GM12875 (cell line): ENCODE data around the gene HLA-DOB.
A peak's percentile ranks its signal among the peaks of the same experiment; 100 is the strongest.

ENCODE experiments used
- H3K4me3 ChIP-seq: one replicate; pipeline ENCODE4 v1.5.1; 2011; ENCODE audit warnings: low read depth, low read length, control low read depth
- TF ChIP-seq, protein P1 (sequence below): IDR thresholded peaks from 2 replicates; pipeline ENCODE4 v1.5.1; 2011; ENCODE audit warnings: low read depth, mild to moderate bottlenecking, control low read depth, inconsistent platforms, low read length, moderate library complexity, borderline replicate concordance; ENCODE audit not compliant: insufficient read depth

HLA-DOB gene

DNA sequence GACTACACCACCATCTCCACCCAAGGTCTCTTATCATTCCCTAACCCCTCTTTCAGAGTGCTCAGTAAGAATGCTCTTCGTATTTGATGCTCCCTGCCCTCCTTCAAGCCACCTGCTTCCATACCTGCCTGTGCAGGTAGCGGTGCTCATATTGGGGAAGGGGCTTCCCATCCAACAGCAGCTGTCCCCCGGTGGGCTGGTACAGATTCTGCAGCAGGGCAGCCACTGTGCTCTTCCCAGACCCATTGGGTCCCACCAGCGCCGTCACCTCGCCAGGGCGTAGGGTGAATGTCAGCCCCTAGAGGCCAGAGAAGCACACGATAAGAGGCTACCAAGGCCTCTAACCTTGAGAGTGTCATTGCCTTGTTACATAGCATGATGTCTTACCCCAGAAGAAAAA lies 31.0 kb upstream of the HLA-DOB start:
- H3K4me3 ChIP-seq, result no peak overlapping the region
- TF ChIP-seq, protein P1, sequence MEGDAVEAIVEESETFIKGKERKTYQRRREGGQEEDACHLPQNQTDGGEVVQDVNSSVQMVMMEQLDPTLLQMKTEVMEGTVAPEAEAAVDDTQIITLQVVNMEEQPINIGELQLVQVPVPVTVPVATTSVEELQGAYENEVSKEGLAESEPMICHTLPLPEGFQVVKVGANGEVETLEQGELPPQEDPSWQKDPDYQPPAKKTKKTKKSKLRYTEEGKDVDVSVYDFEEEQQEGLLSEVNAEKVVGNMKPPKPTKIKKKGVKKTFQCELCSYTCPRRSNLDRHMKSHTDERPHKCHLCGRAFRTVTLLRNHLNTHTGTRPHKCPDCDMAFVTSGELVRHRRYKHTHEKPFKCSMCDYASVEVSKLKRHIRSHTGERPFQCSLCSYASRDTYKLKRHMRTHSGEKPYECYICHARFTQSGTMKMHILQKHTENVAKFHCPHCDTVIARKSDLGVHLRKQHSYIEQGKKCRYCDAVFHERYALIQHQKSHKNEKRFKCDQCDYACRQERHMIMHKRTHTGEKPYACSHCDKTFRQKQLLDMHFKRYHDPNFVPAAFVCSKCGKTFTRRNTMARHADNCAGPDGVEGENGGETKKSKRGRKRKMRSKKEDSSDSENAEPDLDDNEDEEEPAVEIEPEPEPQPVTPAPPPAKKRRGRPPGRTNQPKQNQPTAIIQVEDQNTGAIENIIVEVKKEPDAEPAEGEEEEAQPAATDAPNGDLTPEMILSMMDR, result 0 out of 2 replicates have a peak, but pooled peaks have one; percentile 3

DNA sequence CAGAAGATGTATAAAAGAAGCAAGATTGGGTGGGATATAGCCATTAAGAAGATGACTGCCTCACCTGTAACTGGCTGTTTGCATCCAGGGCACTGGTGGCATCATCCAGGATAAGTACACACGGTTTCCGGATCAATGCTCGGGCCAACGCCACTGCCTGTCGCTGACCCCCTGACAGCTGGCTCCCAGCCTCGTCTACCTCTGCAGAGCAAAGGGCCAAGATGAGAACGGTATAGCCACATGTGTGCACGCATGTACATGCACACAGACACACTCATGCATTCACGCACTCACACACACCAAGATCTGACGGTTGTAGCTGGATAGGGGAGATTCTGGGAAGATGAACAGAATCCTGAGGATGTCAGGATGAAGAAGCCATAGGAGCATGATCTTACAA lies 30.2 kb upstream of the HLA-DOB start:
- TF ChIP-seq, protein P1, result no peak
- H3K4me3 ChIP-seq, result no peak overlapping the region

DNA sequence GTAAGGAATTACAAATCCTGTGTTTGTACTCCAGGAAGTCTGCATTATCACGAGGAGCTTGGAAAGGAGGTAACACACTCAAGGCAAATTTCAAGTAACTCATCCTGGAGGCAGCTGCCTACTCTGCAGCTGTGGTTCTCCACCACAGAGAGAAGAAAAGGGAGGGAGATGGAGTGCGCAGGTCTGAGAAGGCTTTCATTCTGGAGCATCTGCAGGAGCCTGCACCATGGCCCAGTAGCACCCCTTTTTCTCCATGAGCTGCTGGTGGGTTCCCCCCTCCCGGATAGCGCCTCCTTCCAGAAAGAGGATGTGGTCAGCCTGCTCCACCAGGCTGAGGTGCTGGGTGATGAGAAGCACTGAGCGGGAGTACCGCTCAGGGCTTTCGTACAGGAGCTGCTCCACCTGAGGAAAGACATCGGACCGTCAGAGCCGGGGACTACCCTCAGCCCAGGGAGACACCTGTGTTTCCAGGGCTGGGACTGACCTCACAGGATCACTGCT lies 28.6 kb upstream of the HLA-DOB start:
- H3K4me3 ChIP-seq, result peak overlapping the region; percentile 51
- TF ChIP-seq, protein P1, result no peak

DNA sequence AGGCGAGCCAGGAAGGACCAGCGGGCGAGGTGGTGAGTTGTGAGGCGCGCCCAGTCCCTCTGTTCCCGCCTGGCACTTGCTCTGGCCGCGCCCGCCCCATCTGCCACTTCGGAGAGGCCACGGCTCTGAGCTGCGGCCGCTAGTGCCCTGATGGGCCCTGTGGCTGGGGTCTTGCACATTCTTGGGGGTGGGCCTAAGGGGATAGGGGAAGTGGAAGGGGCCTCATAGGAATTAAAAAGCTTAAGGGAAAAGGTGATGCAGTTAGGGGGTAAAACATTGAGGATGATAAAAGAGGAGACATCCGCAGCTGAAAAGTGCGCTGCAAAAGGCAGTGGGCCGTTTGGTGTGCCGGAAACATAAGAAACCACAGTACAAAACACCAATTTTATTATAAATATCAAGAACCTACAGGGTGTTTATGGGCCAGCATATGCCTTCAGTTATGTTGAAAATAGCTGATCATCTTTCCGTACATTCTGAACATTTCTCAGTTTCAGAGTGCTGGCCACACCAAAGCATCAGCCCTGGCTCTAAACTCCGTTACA lies 28.1 kb upstream of the HLA-DOB start:
- TF ChIP-seq, protein P1, result no peak
- peak overlapping the region; percentile 51 for H3K4me3 ChIP-seq

DNA sequence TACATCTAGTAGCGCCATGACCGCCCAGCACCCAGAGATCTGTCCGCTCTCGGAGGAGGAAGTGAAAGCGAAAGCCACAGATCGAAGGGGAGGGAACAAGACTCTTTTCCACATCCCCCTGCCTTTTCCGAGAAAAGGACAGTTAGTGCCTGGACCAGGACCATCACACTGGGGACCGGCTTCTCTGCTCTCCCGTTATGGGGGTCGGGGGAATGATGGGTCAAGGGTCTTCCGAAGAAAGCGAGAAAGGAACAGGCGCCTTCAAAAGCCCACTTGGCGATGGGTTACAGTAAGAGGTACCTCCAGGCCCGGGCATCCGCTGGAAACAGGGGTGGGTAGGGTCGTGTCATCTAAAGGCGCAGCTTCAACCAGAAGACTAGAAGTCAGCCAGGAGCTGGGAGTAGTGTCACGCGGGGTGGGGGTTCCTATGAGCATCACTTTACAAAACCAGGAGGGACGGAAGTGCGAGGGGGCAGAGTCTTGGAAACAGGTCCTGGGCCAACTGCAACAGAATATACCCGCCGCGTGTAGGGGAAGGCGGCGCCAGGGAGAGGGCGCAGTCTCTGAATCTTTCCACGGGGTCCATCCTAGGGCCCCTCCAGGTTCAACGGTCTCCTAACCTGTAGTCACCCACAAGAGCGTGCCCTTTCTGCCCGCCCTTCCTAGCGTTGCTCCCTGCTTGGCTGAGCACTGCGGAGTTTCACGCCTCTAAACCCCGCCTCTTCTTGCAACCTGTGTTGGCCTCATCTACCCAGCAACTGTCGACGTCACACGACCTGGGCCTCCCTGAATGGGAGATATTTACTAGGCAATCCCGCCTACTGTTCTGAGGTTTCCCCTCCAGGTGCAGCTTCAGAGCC lies 27.4 kb upstream of the HLA-DOB start, which contains the start of gene PSMB8:
TSS of gene PSMB8 (minus strand) at position 69 of the 860 bp plus-strand sequence. CDS start at position 18, 51 bp downstream.
- peak within 1 kb of the TSS; percentile 67 for H3K4me3 ChIP-seq

DNA sequence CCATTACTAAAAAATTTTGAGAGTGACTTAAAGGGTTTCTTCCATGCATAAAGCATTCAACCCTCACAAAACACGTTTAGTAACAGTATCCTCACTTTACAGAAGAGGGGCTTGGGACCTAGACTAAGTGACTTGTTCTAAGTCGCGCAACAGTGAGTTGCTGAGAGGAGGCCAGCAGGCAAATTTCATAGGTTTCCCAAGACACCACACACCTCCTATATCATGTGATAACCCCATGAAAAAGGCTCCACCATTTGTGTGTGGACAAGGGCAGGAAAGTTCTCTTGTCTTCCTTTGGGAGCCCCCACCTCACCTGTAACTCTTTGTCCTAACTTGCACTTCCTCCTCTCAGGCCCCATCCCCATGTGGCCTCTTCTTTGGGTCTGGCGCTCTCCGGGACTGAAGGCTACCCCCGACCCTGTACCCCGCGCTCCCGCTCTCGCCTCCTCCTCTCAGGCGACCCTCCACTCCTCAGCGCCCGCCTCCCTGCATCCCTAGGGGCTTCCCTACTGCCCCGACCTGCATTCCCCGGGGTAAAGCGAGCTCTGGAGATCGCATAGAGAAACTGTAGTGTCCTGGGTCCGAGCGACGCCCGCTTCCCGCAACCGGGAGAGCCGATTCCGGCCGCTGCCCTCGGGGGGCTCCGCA lies 26.7 kb upstream of the HLA-DOB start:
- TF ChIP-seq, protein P1, result no peak
- H3K4me3 ChIP-seq, result peak overlapping the region; percentile 67

More for the DNA sequence above, 27.4 kb upstream of the HLA-DOB start, which contains the start of gene PSMB8:
- TF ChIP-seq, protein P1, result no peak
